GM21515 (cell line): ENCODE results near the gene ARL5A.
A peak's percentile ranks its signal among the peaks of the same experiment; 100 is the strongest.
"Not testable (repeated sequence)": the region's sequence is repeated elsewhere in the genome, so short reads cannot be mapped to it uniquely, and the experiment has no call there.

Experiments used
- ATAC-seq: cut with Tn5 transposase; IDR thresholded peaks from one replicate; pipeline ENCODE4 v1.9.1; 2021; ENCODE audit not compliant: unreplicated experiment

The ARL5A gene

GRCh38 chr2:151796774-151797173 lies 31.4 kb downstream of the ARL5A start:
- no peak for ATAC-seq

DNA sequence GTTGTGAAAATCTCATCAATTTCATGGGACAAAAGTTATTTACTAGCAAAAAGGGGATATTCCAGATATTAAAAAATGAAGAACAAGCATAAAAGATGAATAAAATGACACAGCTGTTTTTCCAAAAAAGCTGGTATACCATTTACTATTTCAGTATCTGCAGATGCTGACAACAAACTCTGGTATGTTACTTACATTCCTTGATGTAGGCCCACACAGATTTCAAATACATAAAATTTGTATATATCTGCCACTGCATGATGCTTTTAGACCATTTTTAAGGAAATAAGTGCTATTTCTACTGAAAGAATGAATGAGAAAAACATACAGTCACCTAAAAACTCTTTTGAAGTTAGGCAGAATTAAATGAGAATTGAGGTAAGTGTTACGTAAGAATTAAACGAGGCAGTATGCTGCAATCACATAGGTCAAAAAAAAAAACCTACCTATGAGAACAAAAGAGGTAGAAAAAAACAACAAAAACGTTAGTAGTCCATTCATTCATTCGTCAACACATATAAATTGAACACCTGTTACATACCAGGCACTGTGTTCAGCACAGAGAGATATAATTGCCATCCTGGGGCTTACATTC lies 32.5 kb downstream of the ARL5A start:
- ATAC-seq: no peak

- ATAC-seq: not testable (repeated sequence)
Observed at GRCh38 chr2:151794422-151794821, 33.8 kb downstream of the ARL5A start.

- no peak for ATAC-seq
Observed at GRCh38 chr2:151793123-151793522, 35.1 kb downstream of the ARL5A start.

DNA sequence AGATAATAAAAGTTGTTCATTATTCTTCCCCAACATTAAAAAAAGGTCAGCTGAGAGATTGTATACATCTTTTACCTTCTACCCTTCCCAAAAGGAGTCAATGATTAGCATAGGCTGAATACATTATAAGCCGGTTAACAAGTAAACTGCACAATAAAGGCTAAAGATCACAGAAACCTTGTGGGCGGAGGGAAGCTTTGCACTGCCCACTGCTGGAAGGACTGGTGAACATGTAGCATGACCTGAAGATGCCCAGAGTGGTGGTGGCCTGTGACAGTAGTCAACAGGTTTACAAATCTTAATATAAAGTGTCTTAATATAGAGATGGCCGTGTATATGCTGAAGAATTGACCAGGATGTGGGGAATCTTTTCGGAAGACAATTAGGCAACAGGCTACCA lies 35.6 kb downstream of the ARL5A start:
- no peak for ATAC-seq

- ATAC-seq: no peak
Observed at GRCh38 chr2:151791545-151791944, 36.7 kb downstream of the ARL5A start.

- ATAC-seq: no peak
Observed at GRCh38 chr2:151790689-151791088, 37.5 kb downstream of the ARL5A start.

- no peak for ATAC-seq
Observed at GRCh38 chr2:151789055-151789834, 39.0 kb downstream of the ARL5A start.

- ATAC-seq: no peak
Observed at GRCh38 chr2:151786483-151786882, 41.7 kb downstream of the ARL5A start.

DNA sequence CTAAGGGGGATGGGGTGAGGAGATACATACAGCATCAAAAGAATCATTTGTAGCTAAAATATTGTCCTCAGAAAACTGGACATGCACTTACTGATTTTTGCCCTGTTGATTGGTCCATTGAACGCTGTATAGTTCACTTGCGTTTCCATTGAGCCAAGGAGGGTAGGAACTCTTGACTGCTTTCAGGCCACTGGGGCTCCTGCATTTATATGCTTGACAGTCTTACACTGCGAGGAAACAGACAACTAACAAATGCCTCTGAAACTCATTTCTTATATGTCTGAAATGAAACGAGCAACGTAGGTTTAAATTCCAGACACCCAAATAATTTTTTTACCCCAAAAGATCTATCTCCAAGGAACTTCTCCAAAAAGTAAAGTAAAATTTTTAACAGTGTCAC lies 42.1 kb downstream of the ARL5A start:
- ATAC-seq: no peak

DNA sequence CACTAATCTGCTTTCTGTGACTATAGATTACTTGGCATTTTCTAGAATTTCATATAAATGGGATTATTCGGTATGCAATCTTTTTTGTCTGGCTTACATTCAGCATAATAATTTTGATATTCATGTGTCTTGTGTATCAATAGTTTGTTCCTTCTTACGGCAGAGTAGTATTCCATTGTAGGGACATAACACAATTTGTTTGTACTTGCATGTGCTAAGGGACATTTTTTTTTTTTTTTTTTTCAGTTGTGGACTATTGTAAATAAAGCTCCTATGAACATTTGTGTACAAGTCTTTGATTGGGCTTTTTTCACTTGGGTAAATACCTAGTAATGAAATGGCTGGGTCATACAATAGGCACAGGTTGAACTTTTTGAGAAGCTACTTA lies 45.1 kb downstream of the ARL5A start:
- no peak for ATAC-seq

- ATAC-seq: no peak
Observed at GRCh38 chr2:151782378-151783132, 45.7 kb downstream of the ARL5A start.

DNA sequence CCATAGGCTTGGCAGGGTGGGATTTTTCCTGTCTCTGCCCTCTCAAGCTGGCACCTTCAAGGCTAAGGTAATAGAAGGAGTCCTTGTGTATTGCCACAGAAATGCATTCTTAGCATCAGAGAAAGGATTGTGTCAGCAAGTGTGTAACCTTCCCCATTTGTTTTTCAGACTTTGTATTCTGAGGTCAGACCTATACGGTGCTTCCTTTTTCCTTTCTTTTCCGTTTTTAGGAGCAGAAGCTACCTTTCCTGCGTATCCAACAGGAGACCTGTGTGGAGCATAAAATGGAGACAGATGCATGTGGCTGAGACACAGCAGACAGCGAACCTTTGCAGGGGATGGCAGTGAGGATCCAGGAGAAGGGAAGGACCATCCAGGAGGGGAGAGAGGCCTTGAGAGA lies 46.6 kb downstream of the ARL5A start:
- ATAC-seq: no peak

DNA sequence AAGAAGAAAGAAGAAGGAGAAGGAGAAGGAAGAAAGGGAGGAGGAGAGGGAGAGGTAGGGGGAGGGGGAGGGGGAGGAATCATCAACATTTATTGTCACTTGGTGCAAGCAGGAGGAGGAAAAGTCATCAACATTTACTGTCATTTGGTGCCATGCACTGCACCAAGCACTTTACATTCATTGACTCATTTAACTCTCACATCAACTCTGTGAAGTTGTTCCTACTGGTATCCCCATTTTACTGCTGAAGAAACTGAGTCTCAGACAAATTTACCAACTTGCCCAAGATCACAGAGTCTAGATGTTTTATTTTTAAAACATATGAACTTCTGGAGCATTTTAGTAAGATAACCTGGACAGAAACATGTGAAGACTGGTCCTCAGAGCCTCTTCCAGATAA lies 47.3 kb downstream of the ARL5A start:
- no peak for ATAC-seq

GRCh38 chr2:151777935-151778334 lies 50.3 kb downstream of the ARL5A start:
- no peak for ATAC-seq

- ATAC-seq: no peak
Observed at GRCh38 chr2:151777487-151777886, 50.7 kb downstream of the ARL5A start.

GRCh38 chr2:151776367-151776766 lies 51.9 kb downstream of the ARL5A start:
- ATAC-seq: no peak

GRCh38 chr2:151775057-151775740 lies 53.0 kb downstream of the ARL5A start:
- ATAC-seq: no peak

DNA sequence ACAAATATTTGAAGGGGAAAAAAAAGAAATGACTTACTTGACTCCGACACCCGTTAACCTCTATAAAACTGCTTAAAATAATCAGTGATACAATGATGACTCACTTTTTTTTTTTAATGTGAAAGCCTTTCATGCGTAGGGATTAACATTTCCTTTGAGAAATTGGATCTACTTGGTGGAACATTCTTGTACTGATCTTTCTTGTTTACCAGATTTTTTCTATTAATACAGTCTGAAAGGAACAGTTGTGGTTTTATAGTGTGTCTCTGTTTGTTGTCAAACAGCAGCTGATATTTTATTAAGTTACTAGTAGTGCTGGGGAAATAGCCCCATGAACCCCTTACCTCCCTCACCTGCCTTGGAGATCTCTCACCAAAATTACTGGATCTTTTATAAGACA lies 53.7 kb downstream of the ARL5A start:
- ATAC-seq: no peak

DNA sequence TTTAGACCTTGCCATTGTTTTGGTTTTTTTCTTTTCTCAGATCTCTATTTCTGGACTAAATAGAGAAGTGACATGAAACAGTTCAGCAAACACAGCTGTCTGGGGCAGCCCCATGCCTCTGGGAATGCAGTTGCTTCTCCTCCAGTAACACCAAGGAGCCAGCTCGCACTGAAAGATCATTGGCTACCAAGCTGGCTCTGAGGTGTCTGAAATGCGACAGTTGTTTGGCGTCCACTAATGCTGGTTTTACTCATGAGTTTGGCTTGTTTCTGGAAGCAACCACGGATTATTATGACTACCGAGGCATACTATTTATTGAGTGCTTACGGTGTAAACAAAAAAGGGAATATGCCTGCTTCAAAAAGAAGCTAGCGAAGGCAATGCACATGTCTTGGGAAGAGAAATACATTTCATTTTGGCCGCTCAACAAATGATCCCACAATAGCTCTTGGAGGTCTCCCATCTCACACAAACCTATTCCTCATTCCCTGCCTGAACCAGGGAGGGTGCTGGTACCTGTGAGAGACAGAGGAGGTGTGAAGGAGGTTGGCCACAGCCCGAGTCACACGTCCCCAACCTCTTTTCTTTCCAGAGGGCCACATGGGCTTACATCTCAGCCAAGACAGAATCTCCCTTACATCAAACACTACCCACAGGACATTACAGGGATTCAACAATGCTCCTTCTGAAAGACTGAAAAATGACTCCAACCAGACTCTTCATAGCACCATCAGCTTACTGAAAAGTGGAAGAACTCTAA lies 56.4 kb downstream of the ARL5A start:
- peak; percentile 97 for ATAC-seq

DNA sequence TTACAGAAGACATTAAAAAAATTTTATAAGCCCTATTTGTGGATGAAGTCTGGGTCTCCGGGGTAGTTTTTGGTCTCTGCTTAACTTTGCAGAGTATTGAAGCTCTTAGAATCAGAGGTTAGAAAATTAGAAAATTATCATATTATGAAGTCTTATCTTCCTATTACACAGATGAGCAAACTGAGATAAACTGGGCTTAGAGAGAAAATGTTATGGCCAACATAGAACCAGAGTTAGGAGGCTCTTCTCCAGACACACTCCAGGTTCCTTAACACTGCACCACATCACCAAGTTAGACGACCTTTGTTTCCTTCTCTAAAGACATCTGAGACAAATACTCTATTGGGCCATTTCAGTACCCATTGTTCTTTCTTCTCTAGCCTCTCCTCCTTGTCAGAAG lies 57.2 kb downstream of the ARL5A start:
- ATAC-seq: peak; percentile 31
